RPMI7951 (cell line): ENCODE data around the gene KAZN. TPM values are rescaled to one million over a fixed set of nuclear protein-coding genes. Genes with fewer than 3 reads are reported as not detected.
"Not testable (repeated sequence)": the region's sequence is repeated elsewhere in the genome, so short reads cannot be mapped to it uniquely, and the experiment has no call there.

Source experiments
- DNase-seq: peaks from one replicate; pipeline ENCODE4 v3.0.0-alpha.2; 2012; ENCODE audit warnings: low read depth
- total RNA-seq: library from RNA; depleted of rRNA; stranded (reverse); fragments of >200 nt; shearing (Covaris generic); gene quantifications from 2 replicates; pipeline ENCODE4 v1.2.3, GENCODE V29; 2014

KAZN gene
- total RNA-seq, 1 experiment from 2014 or later, result 0.24 TPM

DNA sequence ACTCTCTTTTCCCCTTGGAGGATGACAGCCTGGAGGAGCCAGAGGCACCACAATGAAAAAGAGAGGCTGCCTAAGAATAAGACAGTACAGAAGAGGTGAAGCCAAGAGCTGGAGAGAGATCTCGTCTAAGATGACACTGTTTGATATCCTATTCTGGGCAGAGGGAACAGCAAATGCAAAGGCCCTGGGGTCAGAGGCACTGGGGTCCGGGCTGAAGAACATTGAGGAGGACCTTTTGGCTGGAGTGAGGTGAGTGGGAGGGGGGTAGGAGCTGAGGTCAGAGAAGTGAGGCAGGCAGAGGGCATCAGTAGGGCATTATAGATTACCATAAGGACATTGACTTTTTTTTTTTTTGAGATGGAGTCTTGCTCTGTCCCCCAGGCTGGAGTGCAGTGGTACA lies 535.8 kb downstream of the KAZN start:
- no peak for DNase-seq

DNA sequence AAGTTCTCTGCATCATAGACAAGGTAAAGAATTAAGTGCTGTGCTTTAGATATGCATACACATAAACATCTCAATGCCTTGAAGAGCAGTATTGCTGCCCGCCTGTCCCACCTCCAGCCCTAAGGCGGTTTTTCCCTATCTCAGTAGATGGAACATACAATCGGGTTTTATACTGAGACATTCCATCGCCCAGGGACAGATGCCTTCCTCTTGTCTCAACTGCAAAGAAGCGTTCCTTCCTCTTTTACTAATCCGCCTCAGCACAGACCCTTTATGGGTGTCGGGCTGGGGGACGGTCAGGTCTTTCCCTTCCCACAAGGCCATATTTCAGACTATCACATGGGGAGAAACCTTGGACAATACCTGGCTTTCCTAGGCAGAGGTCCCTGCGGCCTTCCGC lies 537.1 kb downstream of the KAZN start:
- not testable (repeated sequence) for DNase-seq

DNA sequence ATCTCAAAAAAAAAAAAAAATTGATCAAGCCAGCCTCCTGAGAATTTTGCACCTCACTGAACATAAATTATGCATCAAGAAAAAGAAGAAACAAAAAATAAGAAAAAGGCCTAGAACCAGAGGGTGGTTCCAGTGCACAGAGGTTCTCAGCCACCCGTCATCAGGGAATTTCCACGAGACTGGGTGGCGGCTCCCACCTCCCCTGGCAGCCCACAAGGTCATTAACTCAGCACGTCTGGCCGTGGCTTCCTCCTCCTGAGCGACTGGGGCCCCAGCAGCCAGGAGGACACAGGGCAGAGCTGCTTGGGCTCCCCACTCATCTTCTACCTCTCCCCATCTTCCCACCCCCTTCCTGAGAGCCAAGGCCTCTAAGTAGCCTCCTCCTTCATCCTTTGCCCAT lies 539.3 kb downstream of the KAZN start:
- DNase-seq, result peak; percentile 50

DNA sequence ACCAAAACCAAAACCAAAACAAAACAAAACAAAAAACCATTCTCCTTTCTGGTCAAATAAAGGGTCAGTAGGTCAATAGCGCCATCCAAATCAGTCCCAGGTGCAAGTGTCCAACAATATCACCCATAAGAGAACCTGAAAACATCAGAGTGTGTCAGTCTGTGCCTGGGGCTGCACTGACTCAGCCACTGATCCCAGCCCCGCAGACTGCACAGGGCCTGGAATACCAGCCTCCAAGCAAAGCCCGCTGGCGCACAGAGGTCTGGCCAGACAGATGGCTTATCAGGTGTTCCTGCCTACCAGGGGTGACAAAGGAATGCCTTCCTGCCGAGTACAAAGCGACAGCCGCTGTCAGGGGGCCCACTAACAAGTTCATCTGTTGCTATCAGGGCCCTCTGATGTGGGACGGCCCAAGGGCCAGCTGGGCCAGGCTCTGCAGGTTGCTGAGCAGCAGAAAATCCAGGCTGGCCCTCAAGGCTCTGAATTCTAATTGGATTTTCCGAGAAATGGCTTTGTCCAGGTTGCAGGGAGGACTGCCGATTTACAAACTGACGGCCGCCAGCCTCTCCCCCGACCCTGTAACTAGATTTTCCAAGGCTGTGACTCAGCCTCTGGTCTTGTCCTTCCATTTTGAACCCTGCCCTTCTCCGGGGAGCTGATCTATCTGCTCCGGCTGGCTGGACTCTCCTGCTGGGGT lies 541.3 kb downstream of the KAZN start:
- peak; percentile 93 for DNase-seq

DNA sequence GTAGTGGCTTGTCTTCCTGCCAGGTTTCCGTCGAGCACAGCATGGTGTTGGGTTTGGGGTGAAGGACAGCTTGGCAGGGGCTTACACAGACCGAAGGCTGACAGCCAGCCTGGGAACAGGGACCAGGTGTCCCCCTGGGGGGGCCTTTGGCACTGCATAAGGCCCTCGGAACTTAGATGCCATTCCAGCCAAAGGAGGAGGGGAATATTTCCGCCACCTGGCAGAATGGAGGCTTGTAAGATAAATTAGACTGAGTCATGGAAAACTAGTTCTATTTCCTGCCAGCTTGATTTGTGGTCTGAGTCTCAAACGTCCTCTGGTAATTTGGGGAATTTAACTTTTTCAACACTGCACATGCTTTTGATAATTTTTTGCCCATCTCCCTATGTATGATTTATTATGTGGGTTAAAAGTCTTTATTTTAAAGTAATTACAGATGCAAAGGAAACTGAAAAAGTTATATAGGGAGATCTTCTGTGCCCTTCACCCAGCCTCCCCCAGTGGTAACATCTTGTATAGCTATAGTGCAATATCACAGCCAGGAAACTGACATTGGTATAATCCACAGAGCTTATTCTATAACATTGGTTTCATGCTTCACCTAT lies 543.6 kb downstream of the KAZN start:
- peak; percentile 91 for DNase-seq

DNA sequence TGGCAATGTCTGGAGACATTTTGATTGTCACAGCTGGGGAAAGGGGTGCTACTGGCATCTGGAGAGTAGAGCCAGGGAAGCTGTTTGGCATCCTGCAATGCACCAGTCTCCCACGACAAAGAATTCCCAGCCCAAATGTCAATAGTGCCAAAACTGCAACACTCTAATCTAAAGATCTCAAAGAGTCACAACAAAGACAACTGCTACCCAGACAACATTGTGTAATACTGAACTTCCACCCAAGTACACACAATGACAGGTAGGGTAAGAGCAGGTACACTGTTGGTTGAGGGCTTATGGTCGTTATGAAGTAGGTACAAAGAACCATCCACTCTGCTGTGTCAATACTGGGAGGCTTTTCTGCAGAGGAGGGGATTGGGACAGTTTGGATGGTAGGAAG lies 546.8 kb downstream of the KAZN start:
- DNase-seq, result no peak

DNA sequence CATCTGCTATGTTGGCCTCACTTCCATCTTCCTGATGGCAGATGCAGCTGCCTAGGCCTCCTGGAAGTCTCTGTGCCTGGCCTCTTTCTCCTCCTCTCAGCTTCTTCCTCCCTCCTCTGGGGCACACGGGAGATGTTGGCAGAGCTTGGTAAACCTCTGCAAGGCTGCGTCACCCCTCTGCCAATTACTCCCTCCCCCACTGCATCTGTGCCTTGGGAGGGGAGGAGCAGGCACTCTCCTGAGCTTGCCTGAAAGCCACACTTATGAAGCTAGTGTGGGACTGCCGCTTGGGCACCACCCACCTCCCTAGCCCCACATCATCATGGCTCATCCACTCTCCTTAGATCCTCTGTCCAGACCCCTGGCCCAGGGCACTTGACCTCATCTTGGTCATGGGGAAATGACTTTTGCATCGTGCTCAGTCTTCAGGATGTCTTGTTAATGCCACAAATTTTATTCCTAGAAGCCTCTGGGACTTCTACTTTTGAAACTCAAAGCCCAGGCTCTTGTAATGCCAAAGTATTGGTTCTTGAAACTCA lies 547.7 kb downstream of the KAZN start:
- DNase-seq, result no peak

DNA sequence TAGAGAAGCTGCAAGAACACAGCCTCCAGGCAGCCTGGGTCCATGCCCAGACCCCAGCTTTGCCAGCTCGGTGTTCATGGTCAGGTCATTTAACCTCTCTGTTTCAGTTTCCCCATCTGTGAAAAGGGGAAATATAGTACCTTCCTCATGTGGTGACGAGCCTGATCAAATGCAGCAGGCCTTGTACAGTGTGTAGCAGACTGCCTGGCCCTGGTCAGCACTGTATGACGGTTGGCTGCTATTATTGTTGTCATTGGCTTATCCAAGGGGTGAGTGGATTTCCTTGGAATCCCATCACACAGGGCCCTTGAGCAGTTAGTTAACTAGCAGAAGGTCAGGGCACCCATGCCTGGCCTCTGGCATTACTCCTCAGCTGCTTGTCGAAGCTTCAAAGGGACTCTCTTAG lies 548.5 kb downstream of the KAZN start:
- no peak for DNase-seq

DNA sequence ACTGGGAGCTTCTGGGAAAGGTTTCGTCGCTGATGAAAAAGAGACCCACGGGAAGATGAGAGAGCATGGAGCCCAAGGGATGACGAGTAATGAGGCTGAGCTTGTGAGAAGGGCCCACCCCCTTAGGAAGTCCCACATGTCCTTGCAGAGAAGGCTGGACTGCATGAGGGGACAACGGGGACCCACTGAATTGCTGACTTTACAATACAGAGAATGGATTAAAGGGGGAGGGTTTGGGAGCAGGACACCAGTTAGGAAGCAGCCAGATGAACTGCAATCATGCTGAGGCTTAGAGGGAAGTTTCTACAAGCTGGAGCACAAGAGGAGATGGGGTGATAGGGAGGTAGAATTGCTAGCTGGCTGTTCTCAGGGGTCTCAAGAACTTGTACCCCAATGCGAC lies 549.5 kb downstream of the KAZN start:
- DNase-seq, result no peak

DNA sequence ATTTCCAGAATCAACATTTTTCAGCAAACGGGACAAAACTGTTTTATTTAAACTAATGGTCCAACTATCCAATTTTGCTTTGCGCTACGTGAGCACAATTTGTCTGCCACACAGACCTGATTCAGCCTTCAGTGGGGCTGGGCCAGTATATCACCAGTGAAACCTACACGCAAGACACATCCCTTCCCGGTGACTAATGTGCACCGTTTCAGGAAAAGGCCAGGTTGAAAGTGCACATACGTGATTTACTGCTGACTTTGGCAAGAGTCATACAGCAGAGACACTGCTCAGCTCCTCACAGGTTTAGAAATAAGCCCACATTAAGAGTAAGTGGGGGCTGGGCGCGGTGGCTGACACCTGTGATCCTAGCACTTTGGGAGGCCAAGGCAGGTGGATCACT lies 550.0 kb downstream of the KAZN start:
- no peak for DNase-seq

DNA sequence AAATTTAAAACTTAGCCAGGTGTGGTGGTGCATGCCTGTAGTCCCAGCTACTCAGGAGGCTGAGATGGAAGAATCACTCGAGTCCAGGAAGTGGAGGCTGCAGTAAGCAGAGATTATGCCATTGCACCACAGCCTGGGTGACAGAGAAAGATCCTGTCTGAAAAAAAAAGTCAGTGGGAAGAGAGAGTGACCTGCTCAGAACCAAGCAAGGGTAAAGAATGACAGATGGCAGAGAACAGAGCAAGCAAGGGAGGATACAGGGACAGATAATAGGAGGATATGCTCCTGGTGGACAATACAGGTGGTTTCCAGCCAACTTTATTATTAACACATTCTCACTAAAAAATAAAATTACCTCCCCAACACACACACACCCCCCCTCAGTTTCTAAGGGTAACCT lies 550.5 kb downstream of the KAZN start:
- DNase-seq, result no peak

DNA sequence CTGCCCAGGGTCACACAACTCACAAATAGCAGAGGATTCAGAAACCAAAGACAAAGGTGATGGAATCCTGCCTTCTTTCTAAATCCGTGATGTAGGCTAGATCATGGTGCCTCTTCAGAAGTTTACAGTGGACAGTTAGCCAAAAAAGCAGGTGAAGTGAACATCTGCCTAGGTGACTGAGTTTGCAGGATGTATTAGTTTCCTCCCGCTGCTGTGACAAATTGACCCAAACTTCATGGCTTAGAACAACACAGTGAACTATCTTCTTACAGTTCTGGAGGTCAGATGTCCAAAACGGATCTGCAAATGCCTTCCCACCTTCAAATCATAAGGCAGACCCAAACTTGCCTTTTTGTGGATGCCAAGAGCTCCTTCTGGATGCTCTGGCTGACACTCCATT lies 551.9 kb downstream of the KAZN start:
- no peak for DNase-seq

DNA sequence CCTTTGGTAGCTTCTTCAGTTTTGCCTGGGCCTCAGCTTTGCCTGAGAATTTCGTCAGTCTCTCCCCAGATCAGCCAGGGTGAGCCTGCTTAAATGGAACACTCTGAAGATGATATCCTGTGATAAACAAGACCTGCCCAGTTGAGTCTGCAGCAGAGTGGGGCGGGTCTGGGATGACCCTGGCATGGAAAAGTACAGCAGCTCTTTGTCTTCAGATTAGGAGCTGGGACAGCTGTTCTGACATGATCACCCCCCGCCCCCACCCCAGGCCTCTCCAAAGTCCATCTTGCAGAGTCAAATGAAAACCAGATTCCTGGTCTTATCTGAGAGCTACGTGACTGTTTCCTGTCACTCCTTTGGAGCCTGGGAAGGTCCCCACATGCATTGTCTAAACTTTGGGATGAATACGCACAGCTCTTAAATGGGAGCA lies 552.9 kb downstream of the KAZN start:
- DNase-seq, result peak; percentile 54

DNA sequence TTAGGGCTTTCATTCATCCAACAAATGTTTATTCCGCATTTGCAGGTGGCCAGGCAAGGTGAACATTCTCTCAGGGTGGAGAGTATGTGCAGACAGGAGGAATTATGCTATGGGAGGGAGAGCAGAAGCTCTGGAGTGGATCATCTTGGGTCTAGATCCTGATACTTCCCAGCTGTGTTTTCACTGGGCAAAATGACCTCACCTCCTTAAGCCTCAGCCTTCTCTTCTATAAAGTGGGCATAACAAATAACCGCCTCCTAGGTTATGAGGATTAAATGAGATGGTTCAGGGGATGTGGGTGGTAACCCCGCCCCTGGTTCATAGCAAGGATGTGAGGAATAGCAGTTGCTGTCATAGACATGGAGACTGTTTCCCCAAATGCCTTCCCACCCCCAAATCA lies 553.4 kb downstream of the KAZN start:
- DNase-seq, result no peak

DNA sequence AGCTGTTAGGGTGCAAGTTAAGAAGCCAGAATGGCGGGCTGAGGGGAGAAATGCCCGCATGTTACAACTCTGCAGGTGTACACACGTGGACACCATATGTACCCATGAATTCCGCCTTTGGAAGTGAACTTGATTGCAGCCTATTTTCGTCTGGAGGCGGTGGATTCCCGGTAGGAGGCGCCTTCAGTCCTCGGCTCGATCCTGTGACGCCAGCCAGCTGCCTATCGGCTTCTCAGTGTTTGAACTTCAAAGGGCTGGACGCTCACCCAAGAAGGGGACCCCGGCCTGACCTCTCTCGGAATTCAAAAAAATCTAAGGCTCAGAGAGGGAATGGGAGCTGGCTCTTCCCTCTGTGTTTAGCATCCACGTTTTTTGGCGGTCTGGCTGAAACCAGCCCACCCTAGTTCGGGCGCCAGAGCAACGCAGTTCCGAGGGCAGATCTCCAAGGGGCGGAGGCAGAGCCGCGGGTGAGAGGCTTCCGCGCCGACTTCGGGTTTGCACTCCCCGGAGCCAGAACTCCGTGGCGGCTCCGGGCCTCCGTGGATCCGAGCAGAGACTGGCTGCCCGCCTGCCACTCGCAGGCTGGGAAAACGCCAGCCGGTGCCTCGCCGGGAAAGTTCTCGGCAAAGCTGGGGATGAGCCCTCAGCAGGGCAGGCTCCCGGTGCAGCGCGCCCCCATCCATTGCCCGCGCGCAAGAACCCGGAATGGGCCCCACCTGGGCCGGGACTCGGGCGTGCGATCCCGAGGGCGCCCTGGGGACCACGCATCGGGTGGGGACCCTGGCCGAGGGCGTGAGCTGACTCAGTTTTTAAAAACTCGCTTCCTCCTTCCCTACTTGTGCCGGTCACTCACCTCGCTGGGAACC lies 554.1 kb downstream of the KAZN start:
- DNase-seq, result peak; percentile 91

DNA sequence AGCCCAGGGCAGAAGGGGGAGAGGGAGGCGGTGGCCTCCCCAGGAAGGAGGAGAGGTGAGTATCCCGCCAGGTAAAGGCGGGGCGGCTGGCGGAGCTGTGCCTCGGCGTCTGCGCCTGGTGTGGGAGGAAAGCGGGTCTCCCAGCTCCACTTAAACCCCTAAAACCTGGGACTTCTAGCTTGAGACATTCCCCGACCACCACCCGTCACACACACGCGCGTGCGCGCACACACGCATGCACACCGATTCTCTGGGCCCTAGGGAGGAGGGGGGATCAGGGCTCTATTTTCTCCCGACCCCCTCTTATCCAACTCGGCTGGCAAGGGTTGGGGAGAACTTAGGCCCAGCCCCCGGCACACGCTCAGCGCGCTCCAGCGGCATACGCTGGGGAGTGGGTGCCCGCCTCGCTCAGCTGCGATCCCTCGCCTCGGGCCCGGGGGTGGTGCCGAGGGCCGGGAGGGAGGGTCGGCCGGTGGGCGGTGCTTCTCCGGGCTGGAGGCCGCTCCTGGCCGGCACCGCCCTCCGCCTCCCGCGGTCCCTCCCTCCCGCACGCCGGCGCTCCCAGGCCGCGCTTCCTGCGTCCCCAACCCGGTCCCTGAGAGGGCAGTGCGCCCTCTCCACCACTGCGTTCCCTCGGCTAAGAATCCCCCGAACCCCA lies 554.8 kb downstream of the KAZN start, which contains the start of gene TMEM51:
TMEM51 (plus strand) TSS at position 564 of the 658 bp plus-strand sequence. CDS start 61,341 bp downstream, outside the sequence.
- peak; percentile 74 for DNase-seq

DNA sequence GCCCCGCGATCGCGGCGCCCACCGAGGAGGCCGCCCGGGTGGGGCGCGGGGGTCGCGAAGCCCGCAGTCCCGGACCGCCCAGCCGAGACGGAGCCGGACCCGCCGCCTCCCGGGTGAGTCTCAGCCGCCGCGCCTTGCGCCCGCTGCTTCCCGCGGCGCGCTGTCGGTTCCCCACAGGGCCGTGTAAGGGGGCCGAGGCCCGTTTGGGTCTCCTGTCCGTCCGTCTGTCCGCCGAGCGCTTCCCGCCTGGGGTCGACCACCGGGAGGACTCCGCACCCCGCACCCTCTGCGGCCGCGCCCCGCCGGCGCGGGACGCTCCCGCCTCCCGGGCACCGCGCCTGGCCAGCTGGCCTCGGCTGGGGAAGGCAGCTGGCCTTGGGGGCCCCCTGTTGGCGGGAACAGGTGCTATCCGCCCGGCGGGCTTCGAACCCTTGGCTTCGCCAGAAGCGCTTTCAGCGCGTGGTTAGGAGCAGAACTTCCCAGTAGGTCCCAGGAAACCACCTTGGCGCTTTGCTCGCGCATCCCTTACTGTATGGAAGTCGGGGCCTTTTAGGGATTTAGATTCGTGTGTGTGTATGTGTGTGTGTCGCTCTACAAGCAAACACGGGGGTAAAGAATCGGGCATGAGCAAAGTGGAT lies 555.5 kb downstream of the KAZN start:
- DNase-seq, result peak; percentile 58

DNA sequence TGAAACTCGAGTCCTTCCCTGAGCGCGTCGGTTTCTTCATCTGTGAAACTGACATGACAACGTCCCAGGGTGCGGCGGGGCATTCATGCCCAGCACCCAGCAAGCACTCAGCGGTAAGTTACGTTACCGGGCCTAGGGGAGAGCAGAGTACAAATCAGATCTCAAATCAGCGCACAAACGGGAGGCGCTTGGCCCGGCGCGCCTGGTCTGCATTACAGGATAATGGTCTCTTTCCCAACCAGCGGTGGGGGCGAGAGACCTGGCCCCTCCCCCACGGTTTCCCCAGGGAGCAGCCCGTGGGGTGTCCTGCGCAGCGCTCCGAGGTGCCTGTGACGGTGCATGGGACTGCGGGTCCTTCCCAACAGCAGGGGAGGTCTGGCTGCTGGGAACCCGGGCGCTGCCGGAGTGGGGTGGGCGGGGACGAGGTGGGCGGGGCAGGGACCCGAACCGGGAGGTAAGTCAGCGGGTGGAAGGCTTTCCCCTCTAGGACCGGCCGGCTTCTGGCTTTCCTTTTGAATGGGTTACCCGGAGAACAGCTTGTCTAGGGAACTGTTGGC lies 556.1 kb downstream of the KAZN start:
- DNase-seq, result no peak

DNA sequence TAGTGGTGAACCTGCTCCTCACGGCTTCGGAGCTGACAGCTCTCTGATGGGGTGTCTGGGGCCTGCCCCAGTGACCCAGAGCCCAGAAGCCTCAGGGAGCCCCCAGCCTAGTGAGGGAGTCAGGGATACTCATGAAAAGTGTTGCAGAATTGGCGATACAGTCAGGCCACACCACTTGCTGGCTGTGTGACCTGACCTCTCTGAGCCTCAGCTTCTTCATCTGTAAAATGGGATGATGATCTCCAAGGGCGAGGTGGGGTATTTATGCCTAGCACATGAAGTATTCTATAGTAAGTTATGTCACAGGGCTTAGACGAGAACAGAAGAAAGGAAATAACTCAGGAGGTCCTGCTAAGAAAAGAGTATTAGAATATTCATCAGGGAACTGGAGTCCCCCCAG lies 556.7 kb downstream of the KAZN start:
- no peak for DNase-seq

DNA sequence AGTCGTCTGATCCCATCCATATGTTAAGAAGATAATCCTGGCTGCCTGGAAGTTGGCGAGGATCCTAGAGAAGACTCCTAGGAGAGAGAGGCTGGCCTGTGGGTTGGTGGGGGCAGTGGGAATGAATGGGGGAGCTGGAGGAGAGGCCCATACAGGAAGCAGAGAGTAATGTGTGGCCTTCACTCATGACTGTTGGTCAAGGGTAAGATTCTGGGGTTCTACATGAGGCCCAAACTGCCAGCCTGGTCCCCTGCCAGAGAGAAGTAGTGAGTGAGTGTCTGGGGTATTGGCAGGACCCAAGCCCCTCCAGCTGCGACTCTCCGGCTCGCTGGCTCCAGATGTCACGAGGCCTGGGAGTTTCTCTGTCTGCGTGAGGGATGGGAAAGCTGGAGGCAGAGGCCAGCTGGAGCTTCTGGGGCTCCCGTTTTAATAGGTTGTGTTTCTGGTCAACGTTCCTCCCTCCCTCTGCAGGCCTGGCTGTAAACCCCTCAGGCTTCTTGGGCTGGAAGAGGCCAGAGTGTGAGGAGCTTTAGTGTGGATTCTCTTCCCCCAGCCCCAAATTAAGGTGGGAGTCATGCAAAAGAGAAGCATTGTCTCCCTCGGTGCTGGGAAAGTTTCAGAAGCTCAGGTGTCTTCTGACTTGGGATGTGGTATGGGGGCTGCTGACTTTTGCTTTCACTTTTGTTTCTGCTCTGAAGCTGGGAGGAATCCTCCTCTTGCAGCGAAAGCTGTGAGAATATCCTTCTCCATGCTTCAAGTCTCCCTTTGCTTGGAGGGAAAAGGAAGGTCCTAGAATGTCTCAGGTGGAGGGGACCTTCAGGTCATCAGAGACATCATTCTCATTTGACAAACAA lies 557.6 kb downstream of the KAZN start:
- no peak for DNase-seq
